Measurements from ENCODE around the gene AXIN1.

Gene AXIN1

DNA sequence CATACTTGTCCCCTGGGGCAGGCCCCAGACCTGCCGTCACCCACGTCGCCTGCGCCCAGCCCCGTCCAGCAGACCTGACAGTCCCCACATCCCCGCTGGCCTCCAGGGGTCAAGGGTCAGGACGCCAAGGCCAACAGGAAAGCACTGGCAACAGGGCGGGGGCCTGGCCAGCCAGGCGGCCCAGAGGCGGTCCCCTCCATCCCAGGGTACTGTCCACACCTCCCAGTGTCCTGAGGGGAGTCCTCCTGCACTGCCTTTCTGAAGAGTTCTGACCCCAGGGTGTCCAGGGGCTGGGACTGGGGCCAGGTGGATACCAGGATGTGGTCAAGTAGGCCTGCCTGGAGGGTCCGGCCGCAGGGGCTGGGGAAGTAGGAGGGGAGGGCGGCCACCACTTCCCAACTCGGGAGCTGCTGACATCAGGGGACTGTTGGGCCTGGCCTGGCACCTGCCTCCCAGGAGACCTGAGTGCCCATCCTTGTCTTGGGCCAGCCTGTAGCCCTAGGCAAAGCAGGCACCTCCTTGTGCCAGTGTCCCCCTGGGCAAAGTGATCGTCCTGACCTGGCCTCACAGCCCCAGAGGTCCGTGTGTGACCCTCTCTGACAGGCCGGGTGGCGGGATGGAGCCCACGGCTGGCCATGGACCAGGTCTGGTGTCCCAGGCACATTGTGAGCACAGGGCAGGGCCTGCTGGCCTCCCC lies 6.7 kb upstream of the AXIN1 start:
- TF ChIP-seq, protein P1, sequence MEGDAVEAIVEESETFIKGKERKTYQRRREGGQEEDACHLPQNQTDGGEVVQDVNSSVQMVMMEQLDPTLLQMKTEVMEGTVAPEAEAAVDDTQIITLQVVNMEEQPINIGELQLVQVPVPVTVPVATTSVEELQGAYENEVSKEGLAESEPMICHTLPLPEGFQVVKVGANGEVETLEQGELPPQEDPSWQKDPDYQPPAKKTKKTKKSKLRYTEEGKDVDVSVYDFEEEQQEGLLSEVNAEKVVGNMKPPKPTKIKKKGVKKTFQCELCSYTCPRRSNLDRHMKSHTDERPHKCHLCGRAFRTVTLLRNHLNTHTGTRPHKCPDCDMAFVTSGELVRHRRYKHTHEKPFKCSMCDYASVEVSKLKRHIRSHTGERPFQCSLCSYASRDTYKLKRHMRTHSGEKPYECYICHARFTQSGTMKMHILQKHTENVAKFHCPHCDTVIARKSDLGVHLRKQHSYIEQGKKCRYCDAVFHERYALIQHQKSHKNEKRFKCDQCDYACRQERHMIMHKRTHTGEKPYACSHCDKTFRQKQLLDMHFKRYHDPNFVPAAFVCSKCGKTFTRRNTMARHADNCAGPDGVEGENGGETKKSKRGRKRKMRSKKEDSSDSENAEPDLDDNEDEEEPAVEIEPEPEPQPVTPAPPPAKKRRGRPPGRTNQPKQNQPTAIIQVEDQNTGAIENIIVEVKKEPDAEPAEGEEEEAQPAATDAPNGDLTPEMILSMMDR (IDR thresholded peaks at IDR 0.05; ENCODE audit: extremely low read depth, insufficient read depth, missing control alignments): no peak
- in situ Hi-C loops (cut with MboI; ENCODE audit: low pct_unique_long_range_greater_than_20kb, low sequenced_read_pairs, unreplicated experiment): no loop called here
- DNase-seq (ENCODE audit: low spot score): no peak

DNA sequence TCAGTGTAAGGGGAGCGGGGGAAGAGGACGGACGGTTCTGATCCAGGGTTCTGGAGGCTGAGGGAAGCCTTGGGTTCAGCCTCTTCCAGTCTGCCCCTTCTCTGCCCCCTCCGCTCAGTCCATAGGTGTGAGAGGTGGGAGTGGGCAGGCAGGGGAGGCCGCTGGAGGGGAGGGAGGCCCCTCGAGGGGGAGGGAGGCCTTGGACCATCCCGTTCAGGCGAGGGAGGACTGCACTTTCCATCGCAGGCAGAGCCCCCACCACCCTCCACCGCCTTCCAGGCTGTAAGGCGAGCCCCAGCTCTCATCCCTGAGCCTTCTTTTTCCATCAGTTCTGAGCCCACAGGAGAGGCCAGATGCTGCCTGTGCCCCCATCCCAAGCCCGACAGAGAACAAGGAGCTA lies 4.2 kb upstream of the AXIN1 start:
- TF ChIP-seq, protein P1 (IDR thresholded peaks at IDR 0.05; ENCODE audit: extremely low read depth, insufficient read depth, missing control alignments): no peak
- in situ Hi-C loops (cut with MboI; ENCODE audit: low pct_unique_long_range_greater_than_20kb, low sequenced_read_pairs, unreplicated experiment): no loop called here
- no peak for DNase-seq (ENCODE audit: low spot score)

DNA sequence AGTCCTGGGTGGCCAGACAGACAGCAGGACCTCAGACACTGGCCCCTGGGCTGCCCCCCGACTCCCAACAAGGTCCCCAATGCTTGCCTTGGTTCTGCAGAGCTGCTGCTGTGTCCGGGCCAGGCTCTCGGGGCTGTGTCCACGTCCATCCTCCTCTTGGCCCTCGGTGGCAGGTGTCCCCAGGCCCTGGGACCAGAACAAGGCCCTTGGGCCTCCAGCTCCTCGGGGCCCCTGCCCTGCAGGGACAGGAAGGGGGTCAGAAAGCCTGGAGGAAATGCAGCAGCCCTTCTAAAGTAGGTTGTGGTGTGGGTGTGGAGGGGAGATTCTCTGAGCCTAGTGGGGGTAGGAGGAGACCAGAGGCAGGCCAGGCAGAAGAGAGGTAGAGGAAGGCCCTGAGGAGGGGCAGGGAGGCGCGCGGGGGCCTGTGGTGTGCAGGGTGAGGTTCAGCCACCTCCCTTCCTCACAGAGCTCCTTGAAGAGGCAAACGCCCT lies 2.5 kb upstream of the AXIN1 start:
- in situ Hi-C loops (cut with MboI; ENCODE audit: low pct_unique_long_range_greater_than_20kb, low sequenced_read_pairs, unreplicated experiment): no loop called here
- TF ChIP-seq, protein P1 (IDR thresholded peaks at IDR 0.05; ENCODE audit: extremely low read depth, insufficient read depth, missing control alignments): no peak
- DNase-seq (ENCODE audit: low spot score): no peak

DNA sequence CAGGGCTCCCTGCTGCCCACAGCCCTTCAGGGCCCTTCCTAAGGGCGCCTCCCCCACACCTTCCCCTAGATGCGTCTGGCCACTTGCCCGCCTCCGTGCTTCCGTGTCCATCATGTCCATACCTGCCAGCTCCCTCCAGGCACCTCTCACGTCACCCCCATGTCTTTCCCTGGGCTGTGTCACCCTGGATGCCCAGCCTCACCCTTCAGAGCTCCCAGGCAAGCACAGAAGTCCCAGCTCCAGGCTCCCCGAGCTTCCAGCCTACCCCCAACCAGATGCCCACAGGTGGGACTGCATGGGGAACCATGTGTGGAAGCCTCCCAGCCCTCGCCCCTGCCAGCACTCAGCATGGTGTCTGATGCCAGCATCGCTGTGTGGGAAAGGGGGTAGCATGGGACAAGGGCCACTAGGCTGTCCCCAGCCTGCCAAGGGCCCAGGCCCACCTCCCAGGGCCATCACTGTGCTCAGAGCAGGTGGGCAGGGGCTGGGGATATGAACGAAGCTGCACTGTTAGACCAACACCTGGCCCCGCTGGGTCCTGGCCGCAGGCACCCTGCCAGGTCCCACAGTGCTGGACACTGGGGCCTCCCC lies 1.9 kb upstream of the AXIN1 start:
- in situ Hi-C loops (cut with MboI; ENCODE audit: low pct_unique_long_range_greater_than_20kb, low sequenced_read_pairs, unreplicated experiment): no loop called here
- DNase-seq (ENCODE audit: low spot score): no peak
- TF ChIP-seq, protein P1 (IDR thresholded peaks at IDR 0.05; ENCODE audit: extremely low read depth, insufficient read depth, missing control alignments): no peak

DNA sequence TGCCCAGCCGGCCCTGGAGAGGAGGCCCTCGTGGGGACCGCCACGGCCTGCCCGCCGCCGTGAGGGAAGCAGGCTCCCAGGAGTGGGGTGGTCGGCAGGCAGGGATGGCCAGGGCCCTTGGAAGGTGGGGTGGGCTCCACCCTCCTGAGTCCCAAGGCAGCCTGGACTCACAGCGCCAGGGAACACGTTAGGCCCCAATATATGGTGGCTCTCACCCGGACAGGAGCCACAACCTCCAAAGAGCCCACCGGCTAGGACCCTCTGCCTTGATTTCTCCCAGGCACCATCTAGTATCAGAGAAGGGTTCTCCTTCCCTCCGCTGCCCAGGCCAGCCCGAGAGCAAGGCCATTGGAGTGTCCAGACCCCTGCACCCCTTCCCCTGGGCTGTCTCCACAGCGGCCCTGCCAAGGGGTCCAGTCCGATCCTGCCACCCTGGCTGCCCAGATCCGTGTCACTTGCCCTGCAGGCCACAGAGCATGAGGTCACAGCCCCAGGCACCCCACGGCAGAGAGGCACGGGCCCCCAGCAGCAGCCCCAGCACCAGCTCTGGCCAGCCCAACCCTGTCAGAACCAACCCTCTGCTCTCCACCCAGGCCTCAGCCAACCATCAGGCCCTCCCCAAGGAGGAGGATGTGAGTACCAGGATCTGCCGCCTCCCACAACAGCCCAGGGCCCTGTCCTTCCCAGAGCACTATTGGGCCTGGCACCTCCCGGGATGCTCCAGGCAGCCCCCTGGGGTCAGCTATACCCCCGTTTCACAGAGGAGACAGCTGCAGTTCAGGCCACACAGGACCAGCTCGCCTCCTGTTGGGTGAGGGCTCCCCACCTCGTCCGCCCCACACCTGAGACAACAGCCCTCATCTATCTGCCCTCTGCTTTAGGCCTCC lies 1.1 kb upstream of the AXIN1 start:
- no peak for DNase-seq (ENCODE audit: low spot score)
- in situ Hi-C loops (cut with MboI; ENCODE audit: low pct_unique_long_range_greater_than_20kb, low sequenced_read_pairs, unreplicated experiment): no loop called here
- TF ChIP-seq, protein P1 (IDR thresholded peaks at IDR 0.05; ENCODE audit: extremely low read depth, insufficient read depth, missing control alignments): no peak

DNA sequence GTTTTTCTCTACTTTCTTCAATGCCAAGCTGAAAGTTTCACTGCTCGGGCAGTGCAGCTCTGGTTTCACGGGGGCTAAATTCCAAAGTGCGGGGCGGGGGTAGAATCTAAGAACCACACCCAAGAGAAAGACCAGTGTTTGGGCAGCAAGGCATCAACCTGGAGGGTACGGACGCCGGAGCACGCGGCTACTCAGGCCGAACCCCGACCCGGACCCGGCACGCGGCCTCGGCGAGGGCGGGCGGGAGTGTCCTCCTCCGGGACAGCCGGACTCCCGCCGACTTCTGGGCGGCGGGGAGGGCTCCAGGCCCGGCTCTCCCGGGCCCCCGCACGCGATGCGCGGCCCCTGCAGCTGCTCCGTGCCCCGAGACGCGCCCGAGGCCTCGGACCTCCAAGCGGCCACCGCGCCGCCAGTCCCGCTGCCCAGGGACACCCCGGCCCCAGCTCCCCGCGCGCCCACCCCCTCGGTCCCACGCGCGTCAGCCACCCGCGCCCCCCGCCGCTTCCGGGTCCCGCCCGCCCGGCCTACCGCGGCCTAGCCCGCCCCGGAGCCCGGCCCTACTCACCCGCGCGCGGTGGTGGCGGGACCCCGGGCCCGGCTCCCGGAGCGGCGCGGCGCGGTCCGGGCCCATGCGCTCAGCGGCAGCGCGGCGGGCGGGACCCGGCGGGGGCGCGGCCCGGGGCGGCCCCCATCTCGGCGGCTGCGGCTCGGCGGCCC lies 561 bp downstream of the AXIN1 start:
- DNase-seq (ENCODE audit: low spot score): peak; percentile 60
- in situ Hi-C loops (cut with MboI; ENCODE audit: low pct_unique_long_range_greater_than_20kb, low sequenced_read_pairs, unreplicated experiment): no loop called here
- TF ChIP-seq, protein P1 (IDR thresholded peaks at IDR 0.05; ENCODE audit: extremely low read depth, insufficient read depth, missing control alignments): no peak
